Upper lobe of left lung (tissue), 6 donors: ENCODE results near the gene SLC44A4. TPM values are rescaled to one million over a fixed set of nuclear protein-coding genes. Genes with fewer than 3 reads are reported as not detected.
A peak's percentile ranks its signal among the peaks of the same experiment; 100 is the strongest.

Experiments
- ATAC-seq, 2 donors: fragments of 200-7000 bp; cut with Tn5 transposase; one replicate each; pipeline ENCODE4 v1.9.1; 2022; ENCODE audit warnings: mild to moderate bottlenecking in 2 of 2, moderate library complexity in 2 of 2; ENCODE audit not compliant: low FRiP score in 2 of 2
- DNase-seq, 2 donors: peaks; one replicate each; pipeline ENCODE4 v3.0.0-alpha.2; 2019 to 2020
- H3K27ac ChIP-seq, 4 donors: fragments of 200-600 bp; sonication (generic); one replicate each; pipeline ENCODE4 v1.5.1; 2016 to 2019
- H3K27me3 ChIP-seq, 4 donors: fragments of 200-600 bp; sonication (generic); one replicate each; pipeline ENCODE4 v1.5.1; 2017 to 2019
- H3K36me3 ChIP-seq, 4 donors: fragments of 200-600 bp; sonication (generic); one replicate each; pipeline ENCODE4 v1.5.1; 2016 to 2019
- H3K4me1 ChIP-seq, 4 donors: fragments of 200-600 bp; sonication (generic); one replicate each; pipeline ENCODE4 v1.5.1; 2018 to 2019
- H3K4me3 ChIP-seq, 4 donors: fragments of 200-600 bp; sonication (generic); one replicate each; pipeline ENCODE4 v1.5.1; 2017 to 2019; ENCODE audit warnings: mild to moderate bottlenecking in 2 of 4, moderate library complexity in 1 of 4
- H3K9me3 ChIP-seq, 4 donors: fragments of 200-600 bp; sonication (generic); one replicate each; pipeline ENCODE4 v1.5.1; 2018 to 2019
- EP300 ChIP-seq, 4 donors: sonication (generic); formaldehyde crosslinking; IDR thresholded peaks; one replicate each; pipeline ENCODE4 v1.5.1; 2017; ENCODE audit warnings: antibody characterized with exemption in 4 of 4, control low read depth in 2 of 4
- POLR2A ChIP-seq, 4 donors: fragments of 450-650 bp; IDR thresholded peaks; one replicate each; pipeline ENCODE4 v1.5.1; 2016 to 2017; ENCODE audit warnings: antibody characterized with exemption in 4 of 4, mild to moderate bottlenecking in 2 of 4
- POLR2AphosphoS5 ChIP-seq, 2 donors: sonication (generic); formaldehyde crosslinking; IDR thresholded peaks; one replicate each; pipeline ENCODE4 v1.5.1; 2017; ENCODE audit warnings: antibody characterized with exemption in 2 of 2
- WGBS, 2 donors: methylation state at CpG; one replicate each; pipeline ENCODE4 v1.1.5; 2017 to 2018; 5-methylcytosine and 5-hydroxymethylcytosine counted together
- total RNA-seq, 6 donors: library from RNA; depleted of rRNA in 4 of 6; stranded (reverse); fragments of >200 nt in 4 of 6; gene quantifications; one replicate each; pipeline versions ENCODE4 v1.1.0 to v1.2.1, GENCODE V29; 2016 to 2021
- TF ChIP-seq, protein P1 (sequence below), 6 experiments: fragments of 450-650 bp in 4 of 6; fragments of 200-600 bp in 2 of 6; sonication (generic) in 2 of 6; IDR thresholded peaks; one replicate each; pipeline ENCODE4 v1.5.1; 2016 to 2019; ENCODE audit warnings: antibody characterized with exemption in 6 of 6
- donor health status: DM: no; HTN: no; CAD: no; lungs with moderate emphysema.
- donor health status: DM: no; HTN: yes; CAD: no; lungs with severe emphysema.

Gene SLC44A4
- total RNA-seq, 6 donors from 2014 or later: 19.1 to 84.2 (median 42.0) TPM

GRCh38 chr6:31896493-31896855 is 17.7 kb upstream of the SLC44A4 start:
- TF ChIP-seq EP300 (IDR thresholded peaks at IDR 0.05): no peak
- H3K36me3 ChIP-seq: peaks cover 5 to 47% (median 30%) of the 10 kb centered on the region in 4 donors
- WGBS, 2 donors: 50 to 53% methylated on average over 4 of the region's 4 CpGs
- peak overlapping the region; percentile 73 to 94 (median 82) for H3K27ac ChIP-seq
- H3K27me3 ChIP-seq: no peaks in the 10 kb centered on the region
- DNase-seq: no peak
- peaks cover 15 to 46% (median 33%) of the 10 kb centered on the region in 4 donors for H3K4me1 ChIP-seq
- H3K9me3 ChIP-seq: no peaks in the 10 kb centered on the region
- H3K4me3 ChIP-seq: peak overlapping the region; percentile 52 to 100 (median 96)
- ATAC-seq: no peak

DNA sequence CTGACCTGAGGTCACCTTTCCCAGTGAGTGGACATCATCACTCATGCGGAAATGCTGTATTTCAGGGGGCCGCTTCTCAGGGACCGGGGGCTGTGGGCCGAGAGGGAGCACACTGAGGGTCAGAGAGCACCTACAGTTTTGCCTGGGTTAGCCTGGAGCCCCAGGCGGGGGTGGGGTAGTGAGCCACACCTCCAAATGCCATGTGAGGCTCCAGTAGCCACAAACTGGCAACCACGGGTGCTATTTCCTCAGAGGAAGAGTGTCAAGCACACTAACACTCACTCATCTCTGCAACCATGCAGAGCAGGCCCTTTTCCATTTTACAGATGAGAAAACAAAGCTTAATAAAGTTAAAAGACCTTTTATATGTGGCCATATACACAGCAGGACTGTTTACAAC is 14.0 kb upstream of the SLC44A4 start:
- H3K4me3 ChIP-seq: no peak overlapping the region
- ATAC-seq: no peak
- 20 to 81% methylated on average over 1 to 6 of the region's 6 CpGs for WGBS, 2 donors
- H3K4me1 ChIP-seq: peaks cover 6 to 13% (median 9%) of the 10 kb centered on the region in 4 donors
- no peak for DNase-seq
- TF ChIP-seq POLR2AphosphoS5 (IDR thresholded peaks at IDR 0.05): no peak
- no peak for TF ChIP-seq POLR2A (IDR thresholded peaks at IDR 0.05)
- no peak for TF ChIP-seq EP300 (IDR thresholded peaks at IDR 0.05)
- TF ChIP-seq, protein P1, sequence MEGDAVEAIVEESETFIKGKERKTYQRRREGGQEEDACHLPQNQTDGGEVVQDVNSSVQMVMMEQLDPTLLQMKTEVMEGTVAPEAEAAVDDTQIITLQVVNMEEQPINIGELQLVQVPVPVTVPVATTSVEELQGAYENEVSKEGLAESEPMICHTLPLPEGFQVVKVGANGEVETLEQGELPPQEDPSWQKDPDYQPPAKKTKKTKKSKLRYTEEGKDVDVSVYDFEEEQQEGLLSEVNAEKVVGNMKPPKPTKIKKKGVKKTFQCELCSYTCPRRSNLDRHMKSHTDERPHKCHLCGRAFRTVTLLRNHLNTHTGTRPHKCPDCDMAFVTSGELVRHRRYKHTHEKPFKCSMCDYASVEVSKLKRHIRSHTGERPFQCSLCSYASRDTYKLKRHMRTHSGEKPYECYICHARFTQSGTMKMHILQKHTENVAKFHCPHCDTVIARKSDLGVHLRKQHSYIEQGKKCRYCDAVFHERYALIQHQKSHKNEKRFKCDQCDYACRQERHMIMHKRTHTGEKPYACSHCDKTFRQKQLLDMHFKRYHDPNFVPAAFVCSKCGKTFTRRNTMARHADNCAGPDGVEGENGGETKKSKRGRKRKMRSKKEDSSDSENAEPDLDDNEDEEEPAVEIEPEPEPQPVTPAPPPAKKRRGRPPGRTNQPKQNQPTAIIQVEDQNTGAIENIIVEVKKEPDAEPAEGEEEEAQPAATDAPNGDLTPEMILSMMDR (IDR thresholded peaks at IDR 0.05): no peak
- H3K27me3 ChIP-seq: no peaks in the 10 kb centered on the region
- H3K27ac ChIP-seq: no peak overlapping the region
- H3K36me3 ChIP-seq: peaks cover 11 to 80% (median 55%) of the 10 kb centered on the region in 4 donors
- no peaks in the 10 kb centered on the region for H3K9me3 ChIP-seq

DNA sequence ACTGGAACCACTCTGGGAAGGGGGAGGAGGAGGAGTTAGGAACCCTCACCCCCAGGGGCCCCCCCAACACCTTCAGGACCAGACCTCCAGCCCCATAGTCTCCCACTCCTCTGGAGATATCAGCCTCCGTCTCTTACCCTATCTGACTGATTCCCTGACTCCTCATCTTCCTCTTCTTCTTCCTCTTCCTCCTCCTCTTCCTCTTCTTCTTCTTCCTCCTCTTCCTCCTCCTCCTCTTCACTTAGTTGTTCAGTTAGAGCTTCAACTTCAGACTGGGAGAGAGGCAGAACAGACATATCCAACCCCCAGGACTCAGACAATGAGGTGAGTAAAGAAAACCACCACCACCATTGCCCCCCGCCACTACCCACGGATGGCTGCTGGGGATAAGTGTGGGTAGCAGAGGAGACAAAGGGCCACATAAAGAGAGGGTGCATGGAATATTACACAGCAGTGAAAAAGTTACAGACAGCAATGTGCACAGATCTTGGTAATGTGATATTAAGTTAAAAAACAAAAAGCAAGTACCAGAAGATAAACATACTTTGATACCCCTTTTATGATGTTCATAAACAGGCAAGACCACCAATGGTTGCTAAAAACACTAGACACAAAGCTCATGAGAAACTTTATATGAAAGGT is 10.7 kb upstream of the SLC44A4 start:
- no peak overlapping the region for H3K4me3 ChIP-seq
- no peaks in the 10 kb centered on the region for H3K9me3 ChIP-seq
- WGBS, 2 donors: 94 to 98% methylated on average over 3 of the region's 3 CpGs
- H3K4me1 ChIP-seq: no peaks in the 10 kb centered on the region
- no peak for DNase-seq
- no peak for TF ChIP-seq POLR2A (IDR thresholded peaks at IDR 0.05)
- no peak for TF ChIP-seq POLR2AphosphoS5 (IDR thresholded peaks at IDR 0.05)
- TF ChIP-seq EP300 (IDR thresholded peaks at IDR 0.05): no peak
- TF ChIP-seq, protein P1 (IDR thresholded peaks at IDR 0.05): no peak
- no peak overlapping the region for H3K27ac ChIP-seq
- H3K27me3 ChIP-seq: no peaks in the 10 kb centered on the region
- ATAC-seq: no peak
- H3K36me3 ChIP-seq: peaks cover 30 to 96% (median 74%) of the 10 kb centered on the region in 4 donors

GRCh38 chr6:31888276-31889258 is 9.8 kb upstream of the SLC44A4 start:
- Histone ChIP-seq H3K4me1 (no peaks in the 10 kb centered on the region), H3K27ac (no peak overlapping the region), H3K4me3 (no peak overlapping the region), H3K36me3 (peaks cover 39 to 96% (median 79%) of the 10 kb centered on the region in 4 donors), H3K27me3 (no peaks in the 10 kb centered on the region), H3K9me3 (no peaks in the 10 kb centered on the region)
- no peak for TF ChIP-seq POLR2A (IDR thresholded peaks at IDR 0.05)
- TF ChIP-seq POLR2AphosphoS5 (IDR thresholded peaks at IDR 0.05): no peak
- TF ChIP-seq, protein P1 (IDR thresholded peaks at IDR 0.05): peak in 5 of 6 experiments; percentile 31 to 68 (median 49)
- no peak for TF ChIP-seq EP300 (IDR thresholded peaks at IDR 0.05)
- DNase-seq (no peak), ATAC-seq (peak; percentile 64)
- WGBS, 2 donors: 84 to 85% methylated on average over 13 to 43 of the region's 43 CpGs
